Stimulated activated CD8-positive, alpha-beta memory T cell treated with anti-CD3 and anti-CD28 coated beads, Interleukin-7, amount 100 ng/mL, for 4 hours (primary cell): ENCODE data around the gene SDCBP2.
"Not testable (repeated sequence)": the region's sequence is repeated elsewhere in the genome, so short reads cannot be mapped to it uniquely, and the experiment has no call there.

Experiments
- DNase-seq, 2 donors: peaks; one replicate each; pipeline ENCODE4 v3.0.0-alpha.2; 2020; ENCODE audit warnings: low read depth in 2 of 2

The SDCBP2 gene

GRCh38 chr20:1360094-1360846 is 31.3 kb upstream of the SDCBP2 start:
- DNase-seq: no peak

- peak in 1 of 2 donors; percentile 37 for DNase-seq
Measured at GRCh38 chr20:1357921-1358671, 29.2 kb upstream of the SDCBP2 start.

- DNase-seq: no peak
Measured at GRCh38 chr20:1353956-1354355, 25.0 kb upstream of the SDCBP2 start.

DNA sequence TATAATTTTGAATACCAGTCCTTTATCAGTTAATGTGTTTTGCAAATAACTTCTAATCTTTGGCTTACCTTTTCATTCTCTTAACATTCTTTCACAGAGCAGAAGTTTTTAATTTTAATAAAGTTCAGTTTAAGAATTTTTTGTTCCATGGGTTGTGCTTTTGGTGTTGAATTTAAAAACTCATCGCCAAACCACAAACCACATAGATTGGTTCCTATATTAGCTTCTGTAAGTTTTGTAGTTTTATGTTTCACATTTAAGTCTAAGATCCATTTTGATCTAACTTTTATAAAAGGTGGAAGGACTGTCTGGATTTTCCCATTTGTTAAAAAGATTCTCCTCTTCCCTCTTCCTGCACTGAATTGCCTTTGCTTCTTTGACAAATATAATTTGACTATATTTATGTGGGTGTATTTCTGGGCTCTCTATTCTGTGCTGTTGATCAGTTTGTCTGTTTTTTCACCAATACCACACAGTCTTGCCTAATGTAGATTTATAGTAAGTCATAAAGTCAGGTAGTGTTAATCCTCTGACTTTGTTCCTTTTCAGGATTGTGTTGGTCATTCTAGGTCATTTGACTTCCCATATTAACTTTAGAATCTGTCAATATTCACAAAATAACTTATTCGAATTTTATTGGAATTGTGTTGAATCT is 17.5 kb upstream of the SDCBP2 start:
- no peak for DNase-seq

DNA sequence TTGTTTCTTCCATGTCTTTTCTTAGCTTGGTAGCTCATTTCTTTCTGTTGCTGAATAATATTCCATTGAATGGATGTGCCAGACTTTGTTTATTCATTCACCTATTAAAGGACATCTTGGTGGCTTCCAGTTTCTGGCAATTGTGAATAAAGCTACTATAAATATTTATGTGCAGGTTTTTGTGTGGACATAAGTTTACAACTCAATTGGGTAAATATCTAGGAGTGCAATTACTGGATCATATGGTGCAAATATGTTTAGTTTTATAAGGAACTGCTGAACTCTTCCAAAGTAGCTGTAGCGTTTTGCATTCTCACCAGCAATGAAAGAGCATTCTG is 16.8 kb upstream of the SDCBP2 start:
- no peak for DNase-seq

DNA sequence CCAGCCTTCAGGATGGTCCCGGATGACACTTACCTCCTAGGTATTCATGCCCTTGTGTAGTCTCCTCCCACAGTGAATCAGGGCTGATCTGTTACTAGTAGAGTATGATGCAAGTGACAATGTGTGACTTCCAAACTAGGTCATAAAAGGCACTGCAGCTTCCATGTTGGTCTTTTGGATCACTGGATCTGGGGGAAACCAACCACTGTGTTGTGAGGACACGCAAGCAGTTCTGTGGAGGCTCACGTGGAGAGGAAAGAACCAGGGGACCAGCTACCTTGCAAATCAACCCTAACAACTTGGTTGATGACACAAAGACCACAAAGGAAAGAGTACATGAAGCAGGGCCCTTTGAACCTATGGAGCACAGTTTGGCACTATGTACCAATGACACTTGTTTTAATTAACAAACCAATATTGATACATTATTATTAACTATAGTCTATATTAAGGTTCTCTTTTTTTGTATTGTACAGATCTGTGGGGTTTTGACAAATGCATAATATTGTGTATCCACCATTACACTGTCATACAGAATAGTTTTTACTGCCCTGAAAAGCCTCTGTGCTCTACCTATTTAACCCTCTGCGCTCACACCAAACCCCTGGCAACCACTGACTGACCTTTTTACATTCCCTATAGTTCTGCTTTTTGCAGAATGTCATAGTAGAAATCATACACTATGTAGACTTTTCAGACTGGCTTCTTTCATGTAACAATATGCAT is 16.3 kb upstream of the SDCBP2 start:
- no peak for DNase-seq

- DNase-seq: not testable (repeated sequence)
Measured at GRCh38 chr20:1343446-1344124, 14.6 kb upstream of the SDCBP2 start.

DNA sequence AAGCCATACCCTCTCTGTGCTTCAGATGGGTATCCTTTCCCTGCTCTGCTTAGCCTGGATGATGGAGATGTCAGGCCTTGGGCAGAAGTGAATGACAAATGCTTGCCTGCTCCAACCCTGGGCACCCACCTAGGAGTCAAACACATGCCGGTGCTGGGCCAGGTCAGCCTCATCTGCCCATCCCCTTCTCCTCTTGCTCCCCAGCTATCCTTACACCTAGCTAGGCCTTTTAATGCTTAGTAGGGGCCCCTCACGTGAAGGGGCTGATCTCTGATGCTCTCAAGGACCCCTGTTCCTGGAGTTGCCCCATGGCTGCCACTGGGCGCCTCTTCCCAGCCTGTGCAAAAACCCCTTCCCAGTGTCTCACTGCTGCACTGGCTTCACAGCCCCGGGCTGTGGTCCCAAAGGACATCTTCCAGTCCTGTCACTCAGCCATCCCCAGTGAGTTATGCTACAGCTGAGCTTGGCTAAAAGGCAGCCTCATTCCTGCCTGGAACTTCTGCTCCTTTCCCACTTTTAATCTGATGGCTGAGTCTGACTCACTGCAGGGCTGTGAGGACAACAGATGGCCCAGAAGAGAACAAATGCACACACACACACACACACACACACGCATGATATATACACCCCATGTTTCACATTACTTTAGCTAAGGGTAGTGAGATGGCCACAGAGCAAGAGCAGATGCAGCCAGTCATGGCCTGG is 12.8 kb upstream of the SDCBP2 start:
- no peak for DNase-seq

DNA sequence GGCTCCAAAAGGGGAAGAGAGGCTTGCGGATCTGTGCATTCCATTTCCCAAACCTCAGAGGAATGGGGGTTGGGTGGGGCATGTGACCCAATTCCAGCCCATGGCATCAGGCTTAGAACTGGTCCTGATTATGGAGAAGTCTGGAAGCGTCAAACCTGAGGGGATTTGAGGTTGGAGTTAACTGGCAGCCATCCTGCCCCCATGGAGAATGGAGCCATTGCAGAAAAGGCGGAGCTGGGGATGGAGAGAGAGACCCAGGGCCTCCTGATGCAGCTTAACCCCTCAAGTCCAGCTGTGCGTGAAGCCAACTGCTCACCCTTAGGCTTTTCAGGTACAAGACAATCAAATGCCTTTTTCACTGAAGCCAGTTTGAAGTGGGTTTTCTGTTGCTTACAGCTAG is 9.9 kb upstream of the SDCBP2 start:
- DNase-seq: no peak

DNA sequence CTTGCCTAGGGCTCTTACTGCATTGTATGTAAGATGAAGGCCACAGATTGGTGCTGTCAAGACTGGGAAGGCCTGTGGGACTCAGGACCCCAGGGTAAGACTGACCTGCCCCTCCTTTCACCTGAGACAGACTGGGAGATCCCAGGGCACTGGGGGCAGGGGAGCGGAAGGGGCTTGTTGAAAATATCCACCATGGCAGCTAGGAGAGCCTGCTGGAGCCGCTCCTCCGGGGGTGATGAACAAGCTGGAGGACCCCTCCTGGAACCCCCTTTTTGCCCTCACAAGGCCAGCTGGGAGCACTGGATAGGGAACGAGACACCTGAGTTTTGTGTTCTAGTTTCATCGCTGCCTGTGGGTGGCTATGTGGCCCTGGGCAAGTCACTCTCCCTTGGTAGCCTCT is 9.2 kb upstream of the SDCBP2 start:
- no peak for DNase-seq

- no peak for DNase-seq
Measured at GRCh38 chr20:1337441-1337840, 8.5 kb upstream of the SDCBP2 start.

- DNase-seq: no peak
Measured at GRCh38 chr20:1336699-1337367, 7.9 kb upstream of the SDCBP2 start.

DNA sequence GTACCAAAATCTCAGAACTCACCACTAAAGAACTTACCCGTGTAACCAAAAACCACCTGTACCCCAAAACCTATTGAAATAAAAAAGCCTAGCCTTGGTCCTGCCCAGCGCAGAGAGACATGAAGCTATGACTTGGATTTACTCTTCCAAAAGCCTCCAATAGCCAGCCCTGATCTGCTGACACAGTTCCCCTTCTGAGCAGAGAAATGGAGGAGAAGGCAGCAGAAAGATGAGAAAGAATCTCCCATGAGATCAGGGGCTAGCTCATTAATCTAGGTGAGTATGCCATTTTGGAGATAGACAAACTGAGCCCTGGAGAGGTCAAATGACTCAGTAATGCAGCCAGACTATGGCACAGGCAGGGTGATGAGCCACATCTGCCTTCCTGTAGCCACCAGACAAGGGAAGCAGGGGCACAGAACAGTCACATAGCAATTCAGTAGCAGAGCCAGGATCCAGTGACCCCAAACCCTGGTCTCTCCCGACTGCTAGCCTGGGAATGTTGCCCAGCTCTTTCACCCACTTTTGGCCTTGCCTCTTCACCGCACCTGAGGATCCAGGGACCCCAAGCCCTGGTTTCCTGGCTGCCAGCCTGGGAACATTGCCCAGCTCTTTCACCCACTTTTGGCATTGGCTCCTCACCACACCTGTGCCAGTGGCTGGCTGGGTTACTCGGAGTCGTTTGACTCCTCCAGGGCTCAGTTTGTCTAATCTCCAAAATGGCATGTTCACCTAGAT is 7.2 kb upstream of the SDCBP2 start:
- DNase-seq: no peak

GRCh38 chr20:1334761-1335160 is 5.8 kb upstream of the SDCBP2 start:
- DNase-seq: no peak

DNA sequence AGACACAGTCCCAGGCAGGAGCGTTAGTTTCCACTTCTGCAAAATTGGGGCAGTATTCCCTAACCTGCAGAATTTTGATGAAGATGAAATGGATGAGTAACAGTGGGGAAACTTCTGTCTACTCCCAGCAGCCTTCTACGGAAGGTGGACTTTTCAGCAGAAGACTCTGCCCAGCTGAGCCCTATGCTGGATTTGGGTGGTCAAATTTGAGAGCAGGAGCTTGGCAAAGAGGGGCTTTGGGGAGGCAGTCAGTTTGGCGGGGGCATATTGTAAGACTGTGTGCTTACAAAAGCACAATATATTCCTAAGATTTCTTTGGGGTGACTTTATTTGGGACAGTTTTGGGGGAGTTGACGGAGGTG is 5.4 kb upstream of the SDCBP2 start:
- DNase-seq: no peak

DNA sequence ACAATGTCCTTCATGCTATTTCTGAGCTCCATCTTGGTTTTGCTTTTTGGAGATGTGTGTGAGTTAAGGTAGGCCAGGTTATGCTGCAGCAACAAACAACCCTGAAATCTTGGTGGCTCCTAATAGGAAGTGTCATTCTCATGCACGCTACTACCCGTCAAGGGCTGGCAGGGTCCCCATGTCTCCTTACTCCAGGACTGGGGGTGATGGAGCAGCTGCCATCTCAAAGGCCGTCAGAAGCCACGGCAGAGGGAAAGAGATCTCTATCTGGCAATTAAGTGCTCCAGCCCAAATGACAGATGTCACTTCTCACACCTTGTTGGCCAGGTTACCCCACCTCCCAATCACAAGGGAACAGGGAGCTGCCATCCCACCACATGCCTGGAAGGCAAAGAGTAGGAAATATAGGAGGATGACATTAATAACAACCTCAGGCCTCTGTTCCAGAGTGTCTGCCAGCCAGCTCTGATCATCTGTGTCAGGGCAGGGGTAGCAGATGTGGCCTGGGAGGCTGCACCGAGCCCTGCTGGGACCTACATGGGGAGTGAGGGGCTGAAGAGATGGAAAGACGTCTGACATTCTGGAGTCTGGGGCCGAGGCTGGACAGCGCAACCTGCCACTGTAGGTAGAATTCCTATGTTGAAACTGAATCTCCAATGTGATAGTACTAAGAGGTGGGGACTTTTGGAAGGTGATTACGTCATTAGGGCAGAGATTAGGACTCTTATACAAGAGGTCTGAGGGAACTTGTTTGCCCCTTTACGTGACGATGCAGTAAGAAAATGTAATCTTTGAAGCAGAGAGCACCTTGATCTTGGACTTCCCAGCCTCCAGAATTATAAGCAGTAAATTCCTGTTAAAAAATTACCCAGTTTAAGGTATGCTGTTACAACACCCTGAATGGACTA is 4.8 kb upstream of the SDCBP2 start:
- no peak for DNase-seq

GRCh38 chr20:1332749-1333300 is 3.9 kb upstream of the SDCBP2 start:
- no peak for DNase-seq

- no peak for DNase-seq
Measured at GRCh38 chr20:1331801-1332453, 3.0 kb upstream of the SDCBP2 start.
